DMS114 treated with DMSO at 0.1 percent for 48 hours (cell line): ENCODE measurements around the gene FHIT.

Source experiments
- DNase-seq: peaks from one replicate; lab custom pipeline; 2025; ENCODE audit not compliant: unreplicated experiment; lab: John Stamatoyannopoulos, UW

The FHIT gene

GRCh38 chr3:60652829-60653228 lies 598.4 kb downstream of the FHIT start:
- no peak for DNase-seq

GRCh38 chr3:60651799-60652198 lies 599.5 kb downstream of the FHIT start:
- DNase-seq: no peak

- DNase-seq: no peak
Observed at GRCh38 chr3:60650171-60650570, 601.1 kb downstream of the FHIT start.

GRCh38 chr3:60645801-60646200 lies 605.5 kb downstream of the FHIT start:
- no peak for DNase-seq

- DNase-seq: no peak
Observed at GRCh38 chr3:60643831-60644230, 607.4 kb downstream of the FHIT start.

- DNase-seq: no peak
Observed at GRCh38 chr3:60641354-60641753, 609.9 kb downstream of the FHIT start.

GRCh38 chr3:60636846-60637245 lies 614.4 kb downstream of the FHIT start:
- no peak for DNase-seq

GRCh38 chr3:60633644-60634043 lies 617.6 kb downstream of the FHIT start:
- no peak for DNase-seq

GRCh38 chr3:60631509-60631908 lies 619.7 kb downstream of the FHIT start:
- no peak for DNase-seq

GRCh38 chr3:60630953-60631352 lies 620.3 kb downstream of the FHIT start:
- DNase-seq: no peak

GRCh38 chr3:60629816-60630215 lies 621.4 kb downstream of the FHIT start:
- DNase-seq: no peak

- DNase-seq: no peak
Observed at GRCh38 chr3:60622349-60622748, 628.9 kb downstream of the FHIT start.

GRCh38 chr3:60617188-60617587 lies 634.1 kb downstream of the FHIT start:
- DNase-seq: no peak

GRCh38 chr3:60613769-60614303 lies 637.4 kb downstream of the FHIT start:
- no peak for DNase-seq

- DNase-seq: no peak
Observed at GRCh38 chr3:60610441-60611112, 640.7 kb downstream of the FHIT start.

- DNase-seq: no peak
Observed at GRCh38 chr3:60609446-60609845, 641.8 kb downstream of the FHIT start.

- DNase-seq: no peak
Observed at GRCh38 chr3:60603860-60604259, 647.4 kb downstream of the FHIT start.

GRCh38 chr3:60600848-60601247 lies 650.4 kb downstream of the FHIT start:
- no peak for DNase-seq

- no peak for DNase-seq
Observed at GRCh38 chr3:60599586-60599985, 651.7 kb downstream of the FHIT start.

GRCh38 chr3:60598671-60599070 lies 652.6 kb downstream of the FHIT start:
- DNase-seq: no peak

- DNase-seq: no peak
Observed at GRCh38 chr3:60594025-60594424, 657.2 kb downstream of the FHIT start.

- no peak for DNase-seq
Observed at GRCh38 chr3:60591267-60591666, 660.0 kb downstream of the FHIT start.

GRCh38 chr3:60588806-60589205 lies 662.4 kb downstream of the FHIT start:
- no peak for DNase-seq
